Endothelial cell of umbilical vein (primary cell): Measurements from ENCODE around the gene KRTAP6-2. TPM values are rescaled to one million over a fixed set of nuclear protein-coding genes. Genes with fewer than 3 reads are reported as not detected.

Experiments
- BruUV-seq: library from RNA; stranded (reverse); fragments of 400-500 nt; replicated peaks from 2 replicates; lab custom pipeline; 2021; lab: Mats Ljungman, UMichigan
- CTCF ChIA-PET: fragments of 300-600, 350-600 bp; sonication (Branson Sonifier 250); formaldehyde crosslinking; loops from one replicate; lab custom pipeline; 2021; ENCODE audit warnings: antibody characterized with exemption, inconsistent platforms; lab: Charles Lee
- POLR2A ChIA-PET: fragments of 300-600, 350-600 bp; sonication (Branson Sonifier 250); formaldehyde crosslinking; loops from one replicate; lab custom pipeline; 2021; ENCODE audit warnings: antibody characterized with exemption, inconsistent platforms; lab: Charles Lee
- DNase-seq: peaks from one replicate; pipeline ENCODE4 v3.0.0-alpha.2; 2011; ENCODE audit warnings: low read depth, low spot score
- FAIRE-seq: peaks from 2 replicates; lab custom pipeline; 2011; peaks lifted over from hg19 to GRCh38; lab: Jason Lieb, UNC
- H2AFZ ChIP-seq: 2 replicates; pipeline ENCODE4 v1.6.0; 2012; ENCODE audit warnings: low read depth, low read length, control low read depth, inconsistent platforms
- H3K27ac ChIP-seq: 2 replicates; pipeline ENCODE4 v1.5.1; 2011; ENCODE audit warnings: low read depth, mild to moderate bottlenecking, control low read depth, low read length, moderate library complexity; ENCODE audit not compliant: insufficient read depth
- H3K27me3 ChIP-seq, 2 experiments: 2 replicates each; pipeline versions ENCODE4 v1.6.0 to v1.6.1; 2011; ENCODE audit warnings: low read length in 2 of 2, mixed read lengths in 1 of 2; ENCODE audit not compliant: control insufficient read depth in 2 of 2, insufficient read depth in 2 of 2
- H3K36me3 ChIP-seq, 2 experiments: 2 replicates in 1 of 2; 3 replicates in 1 of 2; pipeline ENCODE4 v1.5.1; 2011; ENCODE audit warnings: low read length in 2 of 2, mild to moderate bottlenecking in 1 of 2, moderate library complexity in 1 of 2; ENCODE audit not compliant: control insufficient read depth in 2 of 2, insufficient read depth in 2 of 2; ENCODE audit errors: extremely low read depth in 1 of 2
- H3K4me1 ChIP-seq: 3 replicates; pipeline ENCODE4 v1.5.1; 2011; ENCODE audit warnings: mild to moderate bottlenecking, low read length; ENCODE audit not compliant: control insufficient read depth, insufficient read depth; ENCODE audit errors: extremely low read depth
- H3K4me2 ChIP-seq: 2 replicates; pipeline ENCODE4 v1.6.1; 2011; ENCODE audit warnings: low read length, control low read depth, mixed read lengths; ENCODE audit not compliant: insufficient read depth
- H3K4me3 ChIP-seq, 3 experiments: fragments of 200-600 bp in 1 of 3; sonication (generic), shearing (Covaris generic) in 1 of 3; replicated peaks in 1 of 3; 2 replicates each; pipeline ENCODE4 v1.5.1; 2011 to 2016; ENCODE audit warnings: control low read depth in 3 of 3, low read length in 3 of 3, mild to moderate bottlenecking in 2 of 3, inconsistent platforms in 1 of 3, low read depth in 1 of 3, moderate library complexity in 1 of 3; ENCODE audit not compliant: insufficient read depth in 1 of 3
- H3K79me2 ChIP-seq: 2 replicates; pipeline ENCODE4 v1.6.0; 2012; ENCODE audit warnings: low read length, inconsistent platforms; ENCODE audit not compliant: control insufficient read depth, insufficient read depth
- H3K9ac ChIP-seq: replicated peaks from 2 replicates; pipeline ENCODE3; 2011; ENCODE audit warnings: low read length, control low read depth; ENCODE audit not compliant: insufficient read depth; ENCODE audit errors: extremely low read depth
- H3K9me1 ChIP-seq: replicated peaks from 3 replicates; pipeline ENCODE4 v1.6.0; 2011; ENCODE audit warnings: mild to moderate bottlenecking, low read length; ENCODE audit not compliant: control insufficient read depth, insufficient read depth; ENCODE audit errors: extremely low read depth
- H3K9me3 ChIP-seq: replicated peaks from 2 replicates; pipeline ENCODE4 v1.5.1; 2012; ENCODE audit warnings: low read length, inconsistent platforms; ENCODE audit not compliant: control insufficient read depth, insufficient read depth
- H4K20me1 ChIP-seq: replicated peaks from 2 replicates; pipeline ENCODE3; 2011; ENCODE audit warnings: mild to moderate bottlenecking, low read length; ENCODE audit not compliant: control insufficient read depth, insufficient read depth; ENCODE audit errors: extremely low read depth
- EZH2 ChIP-seq: IDR thresholded peaks from 2 replicates; pipeline ENCODE4 v1.6.1; 2012; ENCODE audit warnings: borderline replicate concordance, low read depth, mild to moderate bottlenecking, moderate library complexity, low read length, inconsistent platforms; ENCODE audit not compliant: severe bottlenecking
- FOS ChIP-seq: IDR thresholded peaks from 2 replicates; pipeline ENCODE4 v1.6.1; 2011; ENCODE audit warnings: mild to moderate bottlenecking, low read length, moderate library complexity, borderline replicate concordance; ENCODE audit not compliant: insufficient read depth
- JUN ChIP-seq: IDR thresholded peaks from 2 replicates; pipeline ENCODE4 v1.6.1; 2011; ENCODE audit warnings: borderline replicate concordance, low read depth; ENCODE audit not compliant: insufficient read length, insufficient read depth
- MYC ChIP-seq: IDR thresholded peaks from one replicate; pipeline ENCODE4 v1.6.1; 2011; ENCODE audit warnings: mild to moderate bottlenecking, low read depth, low read length
- POLR2A ChIP-seq: IDR thresholded peaks from 2 replicates; pipeline ENCODE4 v1.6.1; 2012; ENCODE audit warnings: low read depth, mild to moderate bottlenecking, control low read depth, low read length
- POLR2AphosphoS5 ChIP-seq: IDR thresholded peaks from 2 replicates; pipeline ENCODE4 v1.6.1; 2012; ENCODE audit warnings: low read depth, mild to moderate bottlenecking, control low read depth, low read length, moderate library complexity; ENCODE audit not compliant: insufficient read depth
- dilution Hi-C: fragments of 300-500 bp; cut with MboI; formaldehyde crosslinking; loops from one replicate; pipeline ENCODE4 v1.15.0; 2019; ENCODE audit warnings: low sequenced_read_pairs; ENCODE audit not compliant: extremely low pct_ligation_motif_present
- intact Hi-C: fragments of 100-400 bp; cut with micrococcal nuclease; formaldehyde crosslinking; loops from one replicate; pipeline ENCODE4 v1.10.0; 2022
- polyA plus RNA-seq, 4 experiments: library from polyadenylated mRNA; depleted of rRNA in 3 of 4; stranded (reverse) in 3 of 4; unstranded in 1 of 4; fragments of >200 nt; gene quantifications; 2 replicates each; pipeline versions ENCODE4 v1.2.1 to v1.2.3, GENCODE V29; 2011 to 2012; ENCODE audit warnings: missing spikeins in 1 of 4
- total RNA-seq: library from RNA; stranded (reverse); gene quantifications from 2 replicates; pipeline ENCODE4 v1.2.3, GENCODE V29; 2021
- TF ChIP-seq, protein P1 (sequence below): IDR thresholded peaks from 2 replicates; pipeline ENCODE4 v1.6.1; 2011; ENCODE audit not compliant: insufficient read depth, insufficient read length
- TF ChIP-seq, protein P2 (sequence below), 2 donors: IDR thresholded peaks; 1 replicate in 1 of 2; 2 replicates in 1 of 2; pipeline ENCODE4 v1.5.1; 2011; ENCODE audit warnings: low read length in 2 of 2, mild to moderate bottlenecking in 2 of 2, moderate library complexity in 2 of 2, control low read depth in 1 of 2, inconsistent platforms in 1 of 2, low read depth in 1 of 2; ENCODE audit not compliant: insufficient read depth in 1 of 2; ENCODE audit errors: extremely low read depth in 1 of 2

Gene KRTAP6-2
- total and polyA plus RNA-seq, 2 donors (not counting 3 experiments of a cell fraction or from before 2014, with no cell fraction given): not detected

DNA sequence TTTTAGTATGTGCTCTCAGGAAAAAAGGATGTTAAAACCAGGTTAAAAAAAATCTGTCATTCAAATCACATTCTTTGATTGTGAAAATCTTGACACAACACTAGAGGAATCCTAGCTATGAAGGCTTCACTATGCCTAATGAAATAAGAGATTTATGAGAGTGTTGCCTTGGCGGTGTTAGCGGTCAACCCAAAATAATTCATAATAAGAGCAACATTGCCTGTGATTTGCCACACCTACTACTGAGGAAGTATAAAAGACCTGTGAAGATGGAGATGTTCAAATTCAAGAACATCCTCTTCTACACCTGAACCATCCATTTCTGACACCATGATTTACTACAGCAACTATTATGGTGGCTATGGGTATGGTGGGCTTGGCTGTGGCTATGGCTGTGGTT is 17.4 kb upstream of the KRTAP6-2 start, which contains the start of gene KRTAP20-1:
Gene KRTAP20-1 (plus strand): TSS at position 301 of the 400 bp plus-strand sequence. CDS start 30 bp downstream, at position 331.
- TF ChIP-seq, protein P1, sequence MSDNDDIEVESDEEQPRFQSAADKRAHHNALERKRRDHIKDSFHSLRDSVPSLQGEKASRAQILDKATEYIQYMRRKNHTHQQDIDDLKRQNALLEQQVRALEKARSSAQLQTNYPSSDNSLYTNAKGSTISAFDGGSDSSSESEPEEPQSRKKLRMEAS: no peak
- intact Hi-C loops: no loop called here
- H3K9ac ChIP-seq: no peak within 1 kb of the TSS

DNA sequence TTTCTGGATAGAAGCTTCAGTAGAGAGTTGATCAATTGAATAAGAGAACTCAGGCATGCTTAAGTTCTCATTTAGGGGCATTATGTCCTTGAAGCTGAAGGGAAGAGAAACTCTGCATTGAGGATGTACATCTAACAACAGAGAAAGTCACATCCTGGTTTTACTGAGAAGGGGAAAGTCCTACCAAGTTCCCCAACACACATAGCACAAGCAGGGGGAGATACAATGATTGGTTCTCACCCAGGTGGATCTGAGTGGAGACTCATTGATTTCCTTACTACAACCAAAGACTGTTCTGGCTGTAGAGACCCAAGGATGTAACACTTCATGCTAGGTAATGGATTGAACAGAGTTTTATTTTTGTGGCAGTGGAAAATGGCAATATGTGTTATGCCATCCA is 16.5 kb upstream of the KRTAP6-2 start:
- H3K79me2 ChIP-seq: no peaks in the 10 kb centered on the region
- H3K9me3 ChIP-seq: peaks cover 4% of the 10 kb centered on the region
- H3K4me1 ChIP-seq: no peaks in the 10 kb centered on the region
- DNase-seq (no peak), FAIRE-seq (no peak)
- no peak overlapping the region for H3K27ac ChIP-seq
- H3K27me3 ChIP-seq: no peaks in the 10 kb centered on the region
- H3K4me2 ChIP-seq: no peak overlapping the region
- dilution Hi-C loops: no loop called here
- no peak overlapping the region for H3K9ac ChIP-seq
- no peaks in the 10 kb centered on the region for H4K20me1 ChIP-seq
- TF ChIP-seq MYC (no peak), EZH2 (no peak), POLR2AphosphoS5 (no peak), POLR2A (no peak), FOS (no peak), JUN (no peak)
- TF ChIP-seq, protein P1: no peak
- TF ChIP-seq, protein P2, sequence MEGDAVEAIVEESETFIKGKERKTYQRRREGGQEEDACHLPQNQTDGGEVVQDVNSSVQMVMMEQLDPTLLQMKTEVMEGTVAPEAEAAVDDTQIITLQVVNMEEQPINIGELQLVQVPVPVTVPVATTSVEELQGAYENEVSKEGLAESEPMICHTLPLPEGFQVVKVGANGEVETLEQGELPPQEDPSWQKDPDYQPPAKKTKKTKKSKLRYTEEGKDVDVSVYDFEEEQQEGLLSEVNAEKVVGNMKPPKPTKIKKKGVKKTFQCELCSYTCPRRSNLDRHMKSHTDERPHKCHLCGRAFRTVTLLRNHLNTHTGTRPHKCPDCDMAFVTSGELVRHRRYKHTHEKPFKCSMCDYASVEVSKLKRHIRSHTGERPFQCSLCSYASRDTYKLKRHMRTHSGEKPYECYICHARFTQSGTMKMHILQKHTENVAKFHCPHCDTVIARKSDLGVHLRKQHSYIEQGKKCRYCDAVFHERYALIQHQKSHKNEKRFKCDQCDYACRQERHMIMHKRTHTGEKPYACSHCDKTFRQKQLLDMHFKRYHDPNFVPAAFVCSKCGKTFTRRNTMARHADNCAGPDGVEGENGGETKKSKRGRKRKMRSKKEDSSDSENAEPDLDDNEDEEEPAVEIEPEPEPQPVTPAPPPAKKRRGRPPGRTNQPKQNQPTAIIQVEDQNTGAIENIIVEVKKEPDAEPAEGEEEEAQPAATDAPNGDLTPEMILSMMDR (IDR thresholded peaks at IDR 0.05; ENCODE audit: extremely low read depth in 1 of 2, insufficient read depth in 1 of 2, low read depth in 1 of 2, low read length in 2 of 2): no peak
- no TSS peak for BruUV-seq
- intact Hi-C loops: no loop called here
- H2AFZ ChIP-seq: no peak overlapping the region
- H3K4me3 ChIP-seq: no peak overlapping the region
- H3K36me3 ChIP-seq: no peaks in the 10 kb centered on the region
- ChIA-PET CTCF (no interaction called here), POLR2A (no interaction called here)
- no peaks in the 10 kb centered on the region for H3K9me1 ChIP-seq

More for the DNA sequence above, 17.4 kb upstream of the KRTAP6-2 start, which contains the start of gene KRTAP20-1:
- Histone ChIP-seq H3K36me3 (no peaks in the 10 kb centered on the region), H3K9me1 (no peaks in the 10 kb centered on the region), H3K27me3 (no peaks in the 10 kb centered on the region), H3K4me1 (no peaks in the 10 kb centered on the region), H2AFZ (no peak within 1 kb of the TSS), H3K27ac (no peak within 1 kb of the TSS), H3K4me3 (no peak within 1 kb of the TSS), H3K4me2 (no peak within 1 kb of the TSS), H4K20me1 (no peaks in the 10 kb centered on the region), H3K79me2 (no peaks in the 10 kb centered on the region), H3K9me3 (peaks cover 6% of the 10 kb centered on the region)
- dilution Hi-C loops: no loop called here
- BruUV-seq: no TSS peak
- FAIRE-seq: no peak
- POLR2A ChIA-PET: no interaction called here
- CTCF ChIA-PET: no interaction called here
- no peak for DNase-seq
